Mammary microvascular endothelial cell (primary cell): ENCODE data around the gene UGT1A7. TPM values are rescaled to one million over a fixed set of nuclear protein-coding genes. Genes with fewer than 3 reads are reported as not detected.

Source experiments
- total RNA-seq: library from RNA; depleted of rRNA; stranded (reverse); fragments of >200 nt; gene quantifications from 2 replicates; pipeline ENCODE4 v1.2.3, GENCODE V29; 2015

UGT1A7 gene
- total RNA-seq = not detected in 2 replicates

DNA sequence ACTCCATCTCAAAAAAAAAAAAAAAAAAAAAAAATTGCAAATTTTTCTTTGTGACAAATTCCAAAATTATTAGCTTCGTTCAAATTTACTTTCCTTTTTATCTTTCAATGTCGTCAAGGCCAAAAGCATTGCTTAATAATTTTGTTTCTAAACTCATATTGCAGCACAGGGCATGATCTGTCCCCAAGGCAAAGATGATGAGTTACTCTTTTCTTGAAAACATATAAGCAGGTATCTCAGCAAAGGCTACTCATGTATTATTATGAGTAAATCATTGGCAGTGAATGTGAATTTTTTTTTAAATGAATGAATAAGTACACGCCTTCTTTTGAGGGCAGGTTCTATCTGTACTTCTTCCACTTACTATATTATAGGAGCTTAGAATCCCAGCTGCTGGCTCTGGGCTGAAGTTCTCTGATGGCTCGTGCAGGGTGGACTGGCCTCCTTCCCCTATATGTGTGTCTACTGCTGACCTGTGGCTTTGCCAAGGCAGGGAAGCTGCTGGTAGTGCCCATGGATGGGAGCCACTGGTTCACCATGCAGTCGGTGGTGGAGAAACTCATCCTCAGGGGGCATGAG, at the start of gene UGT1A7:
TSS of gene UGT1A7 (plus strand) at position 381 of the 579 bp plus-strand sequence. CDS start at position 418, 37 bp downstream.

DNA sequence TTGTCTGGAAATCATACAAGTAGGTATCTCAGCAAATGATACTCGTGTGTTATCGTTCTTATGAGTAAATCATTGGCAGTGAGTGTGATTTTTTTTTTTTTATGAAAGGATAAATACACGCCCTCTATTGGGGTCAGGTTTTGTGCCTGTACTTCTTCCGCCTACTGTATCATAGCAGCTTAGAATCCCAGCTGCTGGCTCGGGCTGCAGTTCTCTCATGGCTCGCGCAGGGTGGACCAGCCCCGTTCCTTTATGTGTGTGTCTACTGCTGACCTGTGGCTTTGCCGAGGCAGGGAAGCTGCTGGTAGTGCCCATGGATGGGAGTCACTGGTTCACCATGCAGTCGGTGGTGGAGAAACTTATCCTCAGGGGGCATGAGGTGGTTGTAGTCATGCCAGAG, 45.4 kb upstream of the UGT1A7 start, which contains the start of gene UGT1A10:
TSS of gene UGT1A10 (plus strand) at position 143 of the 400 bp plus-strand sequence. CDS start at position 218, 75 bp downstream.

GRCh38 chr2:233671290-233672161, 10.2 kb upstream of the UGT1A7 start, which contains the start of gene UGT1A9:
UGT1A9 (plus strand) TSS chr2:233671898; CDS start chr2:233671935, 37 bp downstream.

DNA sequence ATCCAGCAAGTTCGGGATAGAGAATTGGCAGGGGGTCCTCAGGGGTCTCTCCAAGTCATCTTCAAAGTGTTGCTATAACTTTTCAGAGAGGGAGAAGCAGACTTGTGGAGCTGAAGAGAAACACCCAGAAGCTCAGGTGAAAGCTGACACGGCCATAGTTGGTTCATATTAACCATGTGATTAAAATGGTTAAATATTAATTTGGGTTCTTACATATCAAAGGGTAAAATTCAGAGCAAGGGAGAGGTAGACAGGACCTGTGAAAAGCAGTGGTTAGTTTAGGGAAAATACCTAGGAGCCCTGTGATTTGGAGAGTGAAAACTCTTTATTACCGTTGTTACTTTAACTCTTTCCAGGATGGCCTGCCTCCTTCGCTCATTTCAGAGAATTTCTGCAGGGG, 10.9 kb downstream of the UGT1A7 start, which contains the start of gene UGT1A6:
TSS of gene UGT1A6 (plus strand) at position 243 of the 400 bp plus-strand sequence. CDS start at position 358, 115 bp downstream.

DNA sequence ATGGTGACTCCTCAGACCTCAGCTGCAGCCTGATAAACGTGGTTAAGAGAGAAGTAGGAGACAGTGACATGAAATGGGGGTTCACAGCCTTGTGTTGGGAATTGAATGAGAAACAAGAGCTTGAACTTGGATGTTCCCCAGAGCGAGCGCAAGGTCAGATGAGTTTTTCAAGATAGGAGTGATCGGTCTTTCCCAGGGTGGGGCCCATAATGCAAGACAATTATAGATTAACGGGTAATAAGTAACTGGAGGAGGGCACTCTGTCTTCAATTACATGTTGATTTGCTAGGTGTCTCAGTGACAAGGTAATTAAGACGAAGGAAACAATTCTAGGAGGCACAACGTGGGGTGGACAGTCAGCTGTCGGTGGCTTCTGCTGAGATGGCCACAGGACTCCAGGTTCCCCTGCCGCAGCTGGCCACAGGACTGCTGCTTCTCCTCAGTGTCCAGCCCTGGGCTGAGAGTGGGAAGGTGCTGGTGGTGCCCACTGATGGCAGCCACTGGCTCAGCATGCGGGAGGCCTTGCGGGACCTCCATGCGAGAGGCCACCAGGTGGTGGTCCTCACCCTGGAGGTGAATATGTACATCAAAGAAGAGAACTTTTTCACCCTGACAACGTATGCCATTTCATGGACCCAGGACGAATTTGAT, 31.0 kb downstream of the UGT1A7 start, which contains the start of gene UGT1A5:
TSS of gene UGT1A5 (plus strand) at position 297 of the 651 bp plus-strand sequence. CDS start at position 382, 85 bp downstream.

GRCh38 chr2:233718552-233718951, 36.9 kb downstream of the UGT1A7 start, which contains the start of gene UGT1A4:
UGT1A4 (plus strand) TSS chr2:233718736; CDS start chr2:233718821, 85 bp downstream.

DNA sequence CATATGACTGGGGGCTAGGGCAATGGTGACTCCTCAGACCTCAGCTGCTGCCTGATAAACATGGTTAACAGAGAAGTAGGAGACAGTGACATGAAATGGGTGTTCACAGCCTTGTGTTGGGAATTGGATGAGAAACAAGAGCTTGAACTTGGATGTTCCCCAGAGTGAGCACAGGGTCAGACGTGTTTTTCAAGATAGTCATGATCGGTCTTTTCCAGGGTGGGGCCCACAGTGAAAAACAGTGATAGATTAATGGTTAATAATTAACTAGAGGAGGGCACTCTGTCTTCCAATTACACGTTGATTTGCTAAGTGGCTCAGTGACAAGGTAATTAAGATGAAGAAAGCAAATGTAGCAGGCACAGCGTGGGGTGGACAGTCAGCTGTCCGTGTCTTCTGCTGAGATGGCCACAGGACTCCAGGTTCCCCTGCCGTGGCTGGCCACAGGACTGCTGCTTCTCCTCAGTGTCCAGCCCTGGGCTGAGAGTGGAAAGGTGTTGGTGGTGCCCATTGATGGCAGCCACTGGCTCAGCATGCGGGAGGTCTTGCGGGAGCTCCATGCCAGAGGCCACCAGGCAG, 47.1 kb downstream of the UGT1A7 start, which contains the start of gene UGT1A3:
TSS of gene UGT1A3 (plus strand) at position 320 of the 579 bp plus-strand sequence. CDS start at position 405, 85 bp downstream.

GRCh38 chr2:233760043-233760442, 78.3 kb downstream of the UGT1A7 start, which contains the start of gene UGT1A1:
UGT1A1 (plus strand) TSS chr2:233760270; CDS start chr2:233760288, 18 bp downstream.

DNA sequence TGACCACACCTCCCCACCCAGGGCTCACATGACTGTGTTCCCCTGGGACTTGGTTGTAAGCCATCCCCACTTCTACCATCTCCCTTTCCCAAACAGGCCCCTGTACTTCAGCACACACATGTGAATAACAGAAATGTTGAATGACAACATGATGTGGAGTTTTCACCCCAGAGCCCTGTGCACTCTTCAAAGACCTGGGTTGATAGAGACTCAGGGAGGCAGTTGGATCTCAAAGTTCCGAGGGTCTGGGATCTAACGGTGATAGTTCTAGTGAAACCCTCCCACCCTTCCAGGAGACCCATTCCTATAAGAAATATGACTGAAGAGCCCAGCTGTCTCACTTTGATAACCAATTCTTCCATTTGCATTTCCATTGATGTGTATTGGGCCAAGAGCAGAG, 96.3 kb downstream of the UGT1A7 start, which contains the start of gene MROH2A:
TSS of gene MROH2A (plus strand) at position 301 of the 400 bp plus-strand sequence. CDS start 1,029 bp downstream, outside the sequence.

Other genes starting within 250 kb of the UGT1A7 start
- 22.6 and 27.0 TPM in 2 replicates for gene USP40, start 115.1 kb upstream of the UGT1A7 start, total RNA-seq
- not detected in 2 replicates for gene UGT1A8, start 64.3 kb upstream of the UGT1A7 start, total RNA-seq
- gene UGT1A10, start 45.5 kb upstream of the UGT1A7 start, total RNA-seq = not detected in 2 replicates
- not detected in 2 replicates for gene UGT1A9, start 10.0 kb upstream of the UGT1A7 start, total RNA-seq
- gene UGT1A6, start 11.0 kb downstream of the UGT1A7 start, total RNA-seq = not detected in 2 replicates
- not detected in 2 replicates for gene UGT1A5, start 31.0 kb downstream of the UGT1A7 start, total RNA-seq
- not detected in 2 replicates for gene UGT1A4, start 36.8 kb downstream of the UGT1A7 start, total RNA-seq
- not detected in 2 replicates for gene UGT1A3, start 47.1 kb downstream of the UGT1A7 start, total RNA-seq
- not detected in 2 replicates for gene UGT1A1, start 78.4 kb downstream of the UGT1A7 start, total RNA-seq
- not detected in 2 replicates for gene MROH2A, start 96.4 kb downstream of the UGT1A7 start, total RNA-seq
- gene HJURP, start 172.6 kb downstream of the UGT1A7 start, total RNA-seq = 22.8 and 22.9 TPM in 2 replicates
- not detected in 2 replicates for gene TRPM8, start 235.5 kb downstream of the UGT1A7 start, total RNA-seq